ENCODE results near the gene OR9I1.

GRCh38 chr11:58127350-58127749 is 2.0 kb upstream of the OR9I1 start:
- TF ChIP-seq REST (IDR thresholded peaks at IDR 0.05; ENCODE audit: insufficient read depth in 1 of 2, low read depth in 2 of 2, low read length in 1 of 2) = no peak
- no peak for TF ChIP-seq CTCF (IDR thresholded peaks at IDR 0.05)
- no peak for TF ChIP-seq SIN3A (IDR thresholded peaks at IDR 0.05; ENCODE audit: borderline replicate concordance, insufficient read depth, low read depth, low read length)

Measured in Panc1 (cell line).